GM21717 (cell line): ENCODE data around the gene PCNX2.

Experiments used
- ATAC-seq: cut with Tn5 transposase; IDR thresholded peaks from one replicate; pipeline ENCODE4 v1.9.1; 2021; ENCODE audit warnings: mild to moderate bottlenecking, moderate library complexity; ENCODE audit not compliant: unreplicated experiment

The PCNX2 gene

GRCh38 chr1:233079574-233079973 is 216.0 kb downstream of the PCNX2 start:
- ATAC-seq = no peak

DNA sequence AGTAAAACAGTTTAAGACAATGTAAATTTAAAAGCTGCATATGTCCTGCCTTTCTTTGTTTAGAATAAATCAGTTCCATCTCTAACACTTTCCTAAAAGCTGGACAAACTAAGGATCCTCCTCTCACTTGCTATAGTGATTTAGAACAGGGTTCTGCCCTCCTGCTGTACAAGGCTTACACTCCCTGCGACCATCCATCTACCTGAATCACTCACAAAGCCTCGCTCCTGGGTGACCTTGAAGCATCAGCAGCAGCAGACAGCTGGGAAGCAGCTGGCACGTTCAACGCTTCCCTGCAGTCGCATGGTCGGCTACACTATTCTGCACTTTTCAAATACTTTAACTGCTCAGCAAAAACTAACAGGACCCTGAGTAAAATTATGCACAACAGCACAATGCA is 217.1 kb downstream of the PCNX2 start:
- no peak for ATAC-seq

- no peak for ATAC-seq
Observed at GRCh38 chr1:233075915-233076295, 219.6 kb downstream of the PCNX2 start.

- no peak for ATAC-seq
Observed at GRCh38 chr1:233066087-233066486, 229.4 kb downstream of the PCNX2 start.

DNA sequence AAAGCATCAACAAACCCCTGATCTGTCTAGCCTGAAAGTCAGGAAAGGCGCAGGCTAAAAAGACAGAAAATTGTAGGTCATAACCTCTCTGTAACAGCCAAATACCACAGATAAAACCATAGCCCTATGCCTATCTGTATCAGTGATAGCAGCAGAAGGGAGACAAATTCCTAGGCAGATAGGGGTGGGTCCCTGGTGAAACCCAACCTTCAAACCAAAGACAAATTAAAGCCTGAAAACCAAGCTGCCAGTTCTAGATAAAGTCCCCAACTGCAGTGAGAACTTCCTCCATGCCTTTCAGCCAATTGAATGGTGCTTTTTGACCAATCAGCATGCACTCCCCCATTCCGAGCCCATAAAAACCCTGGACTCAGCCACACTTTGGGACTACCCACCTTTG is 229.8 kb downstream of the PCNX2 start:
- ATAC-seq = no peak

DNA sequence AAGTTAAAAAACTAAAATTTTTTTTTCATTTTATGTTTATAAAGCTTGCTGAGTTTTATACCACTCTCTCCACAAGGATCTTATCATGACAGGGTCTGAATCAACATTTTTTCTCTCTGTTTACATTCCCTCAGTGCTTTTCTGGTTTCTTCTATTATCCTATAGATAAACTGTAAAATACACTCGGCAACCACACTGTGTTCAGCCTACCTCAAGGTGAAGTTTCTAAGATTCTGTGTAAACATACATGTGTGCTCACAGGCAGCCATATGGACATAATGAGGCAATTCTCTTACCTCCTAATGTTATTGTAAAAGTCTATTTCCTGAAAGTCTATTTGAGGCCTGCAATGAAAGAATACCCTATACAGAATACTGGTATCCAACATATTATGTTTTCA is 230.5 kb downstream of the PCNX2 start:
- ATAC-seq = no peak

DNA sequence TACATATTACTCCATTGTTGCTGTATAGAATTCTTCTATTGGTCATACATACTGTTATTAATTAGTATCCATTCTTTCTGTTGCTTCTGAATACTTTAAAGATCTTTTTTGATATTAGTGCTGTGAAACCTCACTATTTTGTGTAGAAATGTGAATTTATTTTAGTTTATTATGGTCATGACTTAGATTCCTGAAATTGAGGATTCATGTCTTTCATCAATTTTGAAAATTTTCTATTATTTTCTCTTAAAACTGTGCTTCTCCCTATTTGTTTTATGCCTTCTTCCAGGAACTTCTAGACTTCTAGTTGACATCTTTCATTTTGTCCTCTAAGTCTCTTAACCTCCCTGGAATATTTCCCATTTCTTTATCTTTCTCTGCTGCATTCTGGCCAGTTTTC is 232.1 kb downstream of the PCNX2 start:
- no peak for ATAC-seq

DNA sequence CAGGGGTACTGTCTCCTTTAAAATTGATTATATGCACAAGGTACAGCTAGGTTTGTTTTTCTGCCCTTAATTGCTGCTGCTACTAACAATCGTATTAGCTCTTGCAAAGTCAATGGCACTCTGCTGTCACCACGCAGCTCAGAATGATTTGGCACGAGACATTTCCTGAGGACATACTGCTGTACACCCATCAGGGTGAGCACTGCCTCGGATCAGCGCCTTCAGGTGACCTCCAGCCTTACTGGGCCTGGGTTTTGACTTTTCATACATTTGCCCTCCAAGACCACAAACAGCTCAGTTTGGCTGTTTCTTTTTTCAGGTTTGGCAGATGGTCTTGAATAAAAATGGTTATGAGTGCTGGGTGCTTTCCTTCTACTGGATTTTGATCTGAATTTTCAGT is 234.3 kb downstream of the PCNX2 start:
- ATAC-seq = no peak

DNA sequence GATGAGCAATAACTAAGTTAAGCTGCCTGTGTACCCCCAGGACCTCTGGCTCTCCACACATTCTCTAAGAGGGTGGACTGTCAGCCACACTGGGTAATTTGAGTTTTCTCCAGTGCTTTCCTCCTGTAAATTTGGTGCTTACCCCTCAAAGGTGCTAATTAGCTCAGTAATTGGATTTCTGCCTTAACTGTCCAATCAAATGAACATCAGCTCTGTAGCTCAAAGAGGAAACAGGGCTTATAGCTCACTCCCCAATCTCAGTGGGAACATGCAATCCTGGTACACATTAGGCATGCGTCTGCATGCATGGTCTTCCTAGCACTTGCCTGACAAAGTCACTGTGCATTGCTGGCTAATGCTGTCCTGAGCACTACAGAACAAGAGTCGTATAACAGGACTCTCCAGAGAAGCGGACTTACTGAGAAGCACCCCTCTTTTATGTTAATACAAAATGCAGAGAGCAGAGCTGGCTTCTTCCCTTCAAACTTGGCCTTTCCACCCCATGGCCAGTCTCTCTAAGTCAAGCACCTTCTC is 235.0 kb downstream of the PCNX2 start:
- ATAC-seq = no peak

DNA sequence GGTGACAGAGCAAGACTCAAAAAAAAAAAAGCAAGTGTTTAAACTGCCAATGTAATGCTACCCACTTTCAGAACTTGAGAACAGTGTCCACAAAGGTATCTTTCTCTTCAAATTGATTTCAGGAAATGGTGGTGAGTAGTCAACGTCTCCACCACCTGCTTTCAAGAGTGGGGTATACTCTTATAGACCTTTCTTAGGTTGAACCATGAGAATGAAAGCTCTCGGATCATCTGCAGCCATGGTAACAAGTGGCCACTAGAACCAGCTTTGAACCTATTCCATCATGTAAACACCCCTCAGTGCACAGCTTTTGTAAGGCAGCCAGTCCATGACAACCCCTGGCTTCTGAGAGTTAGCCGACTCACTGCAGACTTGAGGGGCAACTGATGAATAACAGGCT is 237.7 kb downstream of the PCNX2 start:
- ATAC-seq = no peak

GRCh38 chr1:233055879-233056641 is 239.5 kb downstream of the PCNX2 start:
- no peak for ATAC-seq

DNA sequence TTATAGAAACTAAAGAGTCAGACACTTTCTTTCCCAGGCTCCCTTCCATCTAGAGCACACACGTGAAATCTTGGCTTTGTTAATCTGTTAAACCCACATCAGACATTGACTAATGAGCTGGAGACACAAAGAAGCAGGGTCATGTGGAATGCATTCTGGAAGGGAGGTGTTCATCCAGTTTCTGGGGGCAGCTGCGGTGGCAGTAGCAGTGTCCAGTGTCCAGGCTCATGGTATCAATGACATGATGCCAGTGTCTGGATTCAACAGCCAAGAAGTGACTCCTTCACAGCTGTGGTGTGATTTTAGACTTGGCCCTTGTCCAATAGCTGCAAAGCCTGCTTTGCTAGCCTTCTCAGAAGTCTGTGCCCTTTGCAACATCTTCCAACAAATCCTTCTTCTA is 249.9 kb downstream of the PCNX2 start:
- ATAC-seq = no peak

GRCh38 chr1:233042834-233043233 is 252.7 kb downstream of the PCNX2 start:
- ATAC-seq = peak; percentile 90

DNA sequence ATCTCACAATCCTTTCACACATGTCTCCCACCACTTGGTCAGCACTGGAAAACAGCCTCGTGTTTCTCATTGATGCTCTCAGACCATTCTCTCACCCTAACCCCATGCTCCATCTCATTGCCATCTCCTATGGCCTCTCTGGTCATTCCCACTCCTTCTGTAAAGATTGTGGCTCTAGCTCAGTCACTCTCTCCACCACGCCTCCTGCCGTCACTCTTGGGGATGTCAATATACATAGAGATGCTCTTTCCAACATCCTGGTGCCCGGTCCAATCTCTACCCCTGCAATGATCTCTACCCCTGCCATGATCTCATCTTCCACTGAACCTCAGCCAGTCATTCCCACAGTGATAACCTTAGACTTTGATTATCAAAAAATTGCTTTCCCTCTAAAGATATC is 255.0 kb downstream of the PCNX2 start:
- no peak for ATAC-seq

- no peak for ATAC-seq
Observed at GRCh38 chr1:233038581-233038980, 256.9 kb downstream of the PCNX2 start.

- no peak for ATAC-seq
Observed at GRCh38 chr1:233037843-233038242, 257.7 kb downstream of the PCNX2 start.

DNA sequence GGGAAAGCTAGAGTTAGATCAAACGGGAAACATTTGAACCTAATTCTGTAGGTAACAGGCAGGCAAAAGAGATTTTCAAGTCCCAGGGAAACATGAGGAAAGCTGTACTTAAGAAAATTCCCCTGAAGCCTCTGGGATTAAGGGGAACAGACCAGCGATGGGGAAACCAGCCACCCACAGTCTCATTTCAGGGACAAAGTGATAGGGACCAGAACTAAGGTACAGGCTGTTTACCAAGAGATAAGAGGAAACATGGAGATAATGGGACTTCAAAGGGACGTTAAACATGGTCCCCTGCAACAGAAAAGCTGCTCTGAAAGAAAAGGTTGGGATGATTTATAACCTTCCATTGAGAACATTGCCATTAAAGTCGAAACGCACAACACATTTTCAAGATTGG is 260.7 kb downstream of the PCNX2 start:
- ATAC-seq = no peak

GRCh38 chr1:233033361-233033760 is 262.2 kb downstream of the PCNX2 start:
- no peak for ATAC-seq

DNA sequence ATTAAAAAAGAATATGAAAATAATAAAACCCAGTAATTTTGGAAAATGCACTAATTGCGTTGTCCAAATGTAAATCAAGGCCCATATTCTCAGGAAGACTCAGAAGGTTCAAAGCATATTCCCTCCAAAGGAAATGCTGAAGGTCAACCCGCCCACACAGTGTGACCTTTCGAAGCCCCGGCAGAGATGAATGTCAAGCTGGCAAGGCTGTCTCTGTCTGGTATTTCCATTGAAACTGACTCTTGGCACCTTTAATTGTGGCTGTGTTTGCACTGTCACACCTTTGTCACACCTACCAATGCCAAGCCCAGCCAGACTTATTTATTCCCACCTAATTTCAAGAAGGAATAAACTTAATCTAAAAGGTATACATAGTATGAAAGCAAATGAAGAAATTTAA is 262.6 kb downstream of the PCNX2 start:
- ATAC-seq = no peak

GRCh38 chr1:233031521-233031920 is 264.0 kb downstream of the PCNX2 start:
- ATAC-seq = no peak

DNA sequence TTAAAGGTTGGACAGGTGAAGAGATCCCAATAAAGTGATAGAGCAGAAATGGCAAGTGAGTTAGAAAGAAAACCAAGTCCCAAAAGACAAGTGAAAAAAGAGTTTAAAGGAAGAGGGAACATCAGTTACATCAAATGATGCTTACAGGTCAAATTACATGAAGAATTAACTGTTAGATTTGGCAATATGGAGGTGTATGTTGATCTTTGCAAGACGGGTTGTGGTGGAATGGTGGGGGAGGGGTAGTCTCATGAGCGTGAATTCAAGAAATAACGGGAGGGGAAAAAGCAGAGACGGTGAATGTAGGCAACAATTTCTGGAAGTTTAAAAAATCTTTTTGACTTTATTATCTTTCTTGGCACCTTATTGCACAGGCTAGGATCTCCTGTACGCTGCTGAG is 268.5 kb downstream of the PCNX2 start:
- ATAC-seq = no peak

DNA sequence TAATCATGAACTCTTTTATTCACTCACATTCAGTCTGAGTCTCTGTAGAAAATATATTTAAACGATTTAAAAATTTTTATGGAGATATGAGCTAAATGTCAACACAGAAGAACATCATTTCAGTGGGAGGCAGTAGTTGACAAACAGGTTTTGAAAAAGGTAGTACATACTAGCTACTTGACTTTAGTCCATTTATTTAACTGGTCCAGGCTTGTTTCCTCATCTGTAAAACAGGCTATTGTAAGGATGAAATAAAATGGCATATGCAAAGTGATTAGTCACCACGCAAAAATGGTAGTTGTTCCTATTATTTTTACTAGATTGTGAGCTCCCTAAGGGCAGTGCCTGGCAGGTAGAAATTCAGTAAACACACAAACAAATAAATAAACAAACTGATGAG is 270.0 kb downstream of the PCNX2 start:
- ATAC-seq = no peak

DNA sequence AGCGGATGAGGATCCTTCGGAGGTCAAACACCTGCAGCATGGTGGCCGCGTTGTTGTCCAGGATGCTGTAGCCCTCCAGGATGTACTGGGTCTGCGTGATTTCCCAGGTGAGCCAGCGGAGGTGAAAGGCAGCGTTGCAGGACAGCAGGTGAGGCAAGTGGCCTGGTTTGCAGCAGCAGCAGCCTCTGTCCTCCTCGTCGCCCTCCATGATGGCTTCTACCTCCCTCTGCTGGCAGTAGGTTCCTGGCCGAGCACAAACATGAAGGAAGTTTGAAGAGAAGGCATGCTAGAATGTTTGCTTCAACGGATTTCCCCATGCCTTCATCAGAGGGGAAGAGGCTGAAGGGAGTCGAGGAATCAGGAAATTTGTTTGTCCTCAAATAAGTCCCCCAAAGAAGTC is 270.4 kb downstream of the PCNX2 start:
- ATAC-seq = no peak
